Skeletal muscle cell (primary cell): Measurements from ENCODE around the gene ULK3.

Source experiments
- DNase-seq: peaks from one replicate; pipeline ENCODE4 v3.0.0-alpha.2; 2010; ENCODE audit warnings: low read depth
- H3K4me3 ChIP-seq: 2 replicates; pipeline ENCODE4 v1.5.1; 2011; ENCODE audit warnings: low read depth, mild to moderate bottlenecking, control low read depth, low read length, moderate library complexity

The ULK3 gene

DNA sequence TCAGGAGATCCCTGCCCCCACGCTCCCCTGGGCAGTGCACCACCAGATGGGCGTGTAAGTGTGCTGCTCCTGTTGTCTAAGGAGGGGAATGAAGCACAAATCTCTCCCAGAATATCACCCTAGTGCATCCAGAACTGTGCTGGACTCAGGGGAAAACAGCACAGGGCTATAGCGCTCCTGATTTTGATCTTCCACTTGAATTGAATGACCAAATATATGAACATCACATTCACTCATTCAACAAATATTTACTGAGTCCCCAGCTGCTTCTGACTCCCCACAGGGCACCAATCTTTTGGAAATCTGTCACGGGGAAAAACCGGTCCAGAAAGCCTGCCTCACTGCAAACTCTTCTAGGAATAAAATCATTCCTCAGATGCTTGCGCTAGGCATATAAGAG, 14.1 kb downstream of the ULK3 start:
- no peak overlapping the region for H3K4me3 ChIP-seq
- DNase-seq = no peak

- no peak overlapping the region for H3K4me3 ChIP-seq
- DNase-seq = no peak
Observed at GRCh38 chr15:74827614-74828013, 15.3 kb downstream of the ULK3 start.

- DNase-seq = no peak
- no peak overlapping the region for H3K4me3 ChIP-seq
Observed at GRCh38 chr15:74826921-74827320, 16.0 kb downstream of the ULK3 start.

GRCh38 chr15:74826364-74826819, 16.6 kb downstream of the ULK3 start, which contains the start of gene CPLX3:
TSS of gene CPLX3 (plus strand) at chr15:74826627. CDS start at chr15:74826704, 77 bp downstream.
- DNase-seq = no peak
- no peak within 1 kb of the TSS for H3K4me3 ChIP-seq

DNA sequence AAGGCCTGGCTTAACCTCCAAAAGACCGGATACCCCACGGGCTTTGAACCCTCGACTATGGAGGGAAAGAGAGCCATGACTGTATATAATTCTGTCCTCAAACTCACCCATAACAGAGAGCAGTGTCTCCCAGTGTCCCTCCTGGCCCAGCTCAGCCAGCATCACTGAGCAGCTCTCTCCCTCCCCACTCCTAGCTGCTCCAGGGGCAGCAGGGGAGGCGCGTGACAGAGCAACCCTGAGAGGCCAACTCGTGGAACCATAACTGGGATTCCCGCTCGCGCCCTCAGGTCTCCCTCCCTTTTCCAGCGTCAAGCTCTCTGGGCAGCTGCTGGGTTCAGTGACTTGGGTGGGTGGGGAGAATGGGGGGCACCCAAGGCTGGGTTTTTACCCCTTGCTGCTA, 17.1 kb downstream of the ULK3 start:
- no peak overlapping the region for H3K4me3 ChIP-seq
- no peak for DNase-seq

- no peak for DNase-seq
- no peak overlapping the region for H3K4me3 ChIP-seq
Observed at GRCh38 chr15:74824976-74825375, 18.0 kb downstream of the ULK3 start.

- DNase-seq = no peak
- H3K4me3 ChIP-seq = no peak overlapping the region
Observed at GRCh38 chr15:74823324-74823723, 19.6 kb downstream of the ULK3 start.

- DNase-seq = no peak
- H3K4me3 ChIP-seq = no peak overlapping the region
Observed at GRCh38 chr15:74822233-74822632, 20.7 kb downstream of the ULK3 start.

- no peak overlapping the region for H3K4me3 ChIP-seq
- no peak for DNase-seq
Observed at GRCh38 chr15:74821790-74822158, 21.2 kb downstream of the ULK3 start.

GRCh38 chr15:74821091-74821789, 21.7 kb downstream of the ULK3 start:
- DNase-seq = no peak
- no peak overlapping the region for H3K4me3 ChIP-seq

DNA sequence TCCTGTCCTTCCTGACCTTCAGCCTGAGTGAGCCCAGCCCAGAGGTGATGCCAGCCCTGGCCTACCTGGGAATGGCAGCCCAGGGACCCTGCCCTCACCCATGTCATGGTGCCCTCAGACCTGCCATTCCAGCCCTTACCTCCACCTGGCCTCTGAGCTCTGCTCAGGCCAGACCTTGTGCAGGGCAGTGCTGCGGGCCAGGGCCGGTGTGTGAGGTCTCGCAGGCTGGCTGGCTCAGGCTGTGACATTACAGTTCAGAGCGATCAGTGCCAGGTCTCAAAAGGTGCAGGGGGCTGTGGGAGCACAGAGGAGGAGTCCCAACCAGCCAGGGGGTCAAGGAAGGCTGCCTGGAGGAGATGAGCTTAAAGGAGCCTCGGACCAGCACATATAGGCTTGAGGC, 22.9 kb downstream of the ULK3 start:
- DNase-seq = no peak
- H3K4me3 ChIP-seq = no peak overlapping the region

GRCh38 chr15:74817370-74817737, 25.6 kb downstream of the ULK3 start:
- no peak for DNase-seq
- no peak overlapping the region for H3K4me3 ChIP-seq

GRCh38 chr15:74816624-74817369, 26.2 kb downstream of the ULK3 start:
- no peak overlapping the region for H3K4me3 ChIP-seq
- no peak for DNase-seq

- no peak overlapping the region for H3K4me3 ChIP-seq
- no peak for DNase-seq
Observed at GRCh38 chr15:74815961-74816360, 27.0 kb downstream of the ULK3 start.

- no peak overlapping the region for H3K4me3 ChIP-seq
- DNase-seq = no peak
Observed at GRCh38 chr15:74815121-74815934, 27.6 kb downstream of the ULK3 start.

GRCh38 chr15:74812533-74812932, 30.4 kb downstream of the ULK3 start, which contains the start of gene LMAN1L:
TSS of gene LMAN1L (plus strand) at chr15:74812835. CDS start at chr15:74812855, 20 bp downstream.
- no peak within 1 kb of the TSS for H3K4me3 ChIP-seq

GRCh38 chr15:74809956-74810355, 33.0 kb downstream of the ULK3 start:
- H3K4me3 ChIP-seq = no peak overlapping the region
- DNase-seq = no peak

More at GRCh38 chr15:74812533-74812932, 30.4 kb downstream of the ULK3 start, which contains the start of gene LMAN1L:
- no peak for DNase-seq

DNA sequence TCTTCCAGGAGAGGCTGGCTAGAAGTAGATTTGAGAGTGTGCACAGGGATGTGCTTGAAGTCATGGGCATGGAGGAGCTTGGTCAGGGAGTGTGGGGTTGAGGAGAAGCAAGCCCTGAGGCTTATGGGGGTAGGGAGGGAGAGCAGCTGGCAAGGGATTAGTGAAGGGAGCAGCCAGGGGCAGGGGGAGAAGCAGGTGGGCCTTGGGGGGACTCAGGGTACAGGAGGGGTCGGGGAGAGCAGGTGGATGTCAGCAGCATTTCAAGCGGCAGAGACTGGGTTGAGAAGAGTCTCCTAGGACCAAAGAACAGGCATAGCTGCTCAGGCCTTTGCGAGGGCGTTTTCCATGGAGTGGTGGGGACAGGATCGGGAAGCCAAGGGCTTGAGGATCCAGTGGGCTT, 33.7 kb downstream of the ULK3 start:
- no peak overlapping the region for H3K4me3 ChIP-seq
- no peak for DNase-seq

GRCh38 chr15:74808840-74809229, 34.1 kb downstream of the ULK3 start:
- no peak for DNase-seq
- H3K4me3 ChIP-seq = no peak overlapping the region
